ENCODE measurements around the gene COL20A1. TPM values are rescaled to one million over a fixed set of nuclear protein-coding genes. Genes with fewer than 3 reads are reported as not detected.

Gene COL20A1
- total and polyA plus RNA-seq, 4 donors, result 0.06 to 0.09 TPM; not detected in 2

DNA sequence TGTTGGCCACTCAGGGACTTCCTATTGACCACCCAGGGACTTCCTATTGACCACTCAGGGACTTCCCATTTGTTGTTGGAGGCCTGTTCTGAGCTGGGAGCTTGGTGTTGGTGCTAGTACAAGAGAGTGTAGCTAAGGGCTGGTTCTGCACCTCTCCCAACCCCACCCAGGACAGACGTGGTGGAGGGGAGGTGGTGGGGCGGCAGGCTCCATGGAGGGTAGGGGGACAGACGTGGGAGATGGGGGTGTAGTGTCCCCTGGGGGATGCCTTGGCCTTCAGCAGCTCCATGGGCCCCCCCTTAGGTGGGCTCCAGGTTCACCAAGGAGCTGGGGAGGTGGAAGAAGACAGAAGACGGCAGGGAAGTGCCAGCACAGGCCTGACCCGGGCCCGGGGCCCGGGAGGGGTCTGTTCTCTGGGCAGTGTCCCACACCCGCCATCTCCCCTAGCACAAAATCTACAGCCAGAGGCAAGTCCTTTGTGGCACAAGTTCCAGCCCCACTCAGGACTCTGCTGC lies 34.3 kb downstream of the COL20A1 start:
- H3K9ac ChIP-seq (ENCODE audit: insufficient read depth in 1 of 2, low read length in 2 of 2), result no peak overlapping the region
- DNase-seq (no peak), ATAC-seq (ENCODE audit: insufficient read depth, low FRiP score) (no peak)
- H3K4me1 ChIP-seq (ENCODE audit: control insufficient read depth in 5 of 5, insufficient read depth in 5 of 5, low read length in 5 of 5), result peaks cover 0 to 18% (median 8%) of the 10 kb centered on the region in 5 donors
- 83 to 85% methylated on average over 7 to 8 of the region's 8 CpGs for WGBS, 2 donors
- no peaks in the 10 kb centered on the region for H3K36me3 ChIP-seq (ENCODE audit: control insufficient read depth in 4 of 4, insufficient read depth in 4 of 4, low read length in 4 of 4)
- H3K27me3 ChIP-seq (ENCODE audit: control insufficient read depth in 3 of 3, insufficient read depth in 3 of 3, low read length in 2 of 3), result peaks cover 0 to 3% (median 3%) of the 10 kb centered on the region in 3 donors
- no peak overlapping the region for H3K4me3 ChIP-seq
- TF ChIP-seq, protein P1, sequence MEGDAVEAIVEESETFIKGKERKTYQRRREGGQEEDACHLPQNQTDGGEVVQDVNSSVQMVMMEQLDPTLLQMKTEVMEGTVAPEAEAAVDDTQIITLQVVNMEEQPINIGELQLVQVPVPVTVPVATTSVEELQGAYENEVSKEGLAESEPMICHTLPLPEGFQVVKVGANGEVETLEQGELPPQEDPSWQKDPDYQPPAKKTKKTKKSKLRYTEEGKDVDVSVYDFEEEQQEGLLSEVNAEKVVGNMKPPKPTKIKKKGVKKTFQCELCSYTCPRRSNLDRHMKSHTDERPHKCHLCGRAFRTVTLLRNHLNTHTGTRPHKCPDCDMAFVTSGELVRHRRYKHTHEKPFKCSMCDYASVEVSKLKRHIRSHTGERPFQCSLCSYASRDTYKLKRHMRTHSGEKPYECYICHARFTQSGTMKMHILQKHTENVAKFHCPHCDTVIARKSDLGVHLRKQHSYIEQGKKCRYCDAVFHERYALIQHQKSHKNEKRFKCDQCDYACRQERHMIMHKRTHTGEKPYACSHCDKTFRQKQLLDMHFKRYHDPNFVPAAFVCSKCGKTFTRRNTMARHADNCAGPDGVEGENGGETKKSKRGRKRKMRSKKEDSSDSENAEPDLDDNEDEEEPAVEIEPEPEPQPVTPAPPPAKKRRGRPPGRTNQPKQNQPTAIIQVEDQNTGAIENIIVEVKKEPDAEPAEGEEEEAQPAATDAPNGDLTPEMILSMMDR (IDR thresholded peaks at IDR 0.05; ENCODE audit: control extremely low read depth, extremely low read depth), result no peak
- H3K27ac ChIP-seq (ENCODE audit: low read depth in 1 of 2, low read length in 1 of 2), result no peak overlapping the region
- H3K9me3 ChIP-seq (ENCODE audit: control insufficient read depth in 4 of 4, insufficient read depth in 3 of 4, low read length in 3 of 4), result peaks cover 0 to 11% (median 2%) of the 10 kb centered on the region in 4 donors

DNA sequence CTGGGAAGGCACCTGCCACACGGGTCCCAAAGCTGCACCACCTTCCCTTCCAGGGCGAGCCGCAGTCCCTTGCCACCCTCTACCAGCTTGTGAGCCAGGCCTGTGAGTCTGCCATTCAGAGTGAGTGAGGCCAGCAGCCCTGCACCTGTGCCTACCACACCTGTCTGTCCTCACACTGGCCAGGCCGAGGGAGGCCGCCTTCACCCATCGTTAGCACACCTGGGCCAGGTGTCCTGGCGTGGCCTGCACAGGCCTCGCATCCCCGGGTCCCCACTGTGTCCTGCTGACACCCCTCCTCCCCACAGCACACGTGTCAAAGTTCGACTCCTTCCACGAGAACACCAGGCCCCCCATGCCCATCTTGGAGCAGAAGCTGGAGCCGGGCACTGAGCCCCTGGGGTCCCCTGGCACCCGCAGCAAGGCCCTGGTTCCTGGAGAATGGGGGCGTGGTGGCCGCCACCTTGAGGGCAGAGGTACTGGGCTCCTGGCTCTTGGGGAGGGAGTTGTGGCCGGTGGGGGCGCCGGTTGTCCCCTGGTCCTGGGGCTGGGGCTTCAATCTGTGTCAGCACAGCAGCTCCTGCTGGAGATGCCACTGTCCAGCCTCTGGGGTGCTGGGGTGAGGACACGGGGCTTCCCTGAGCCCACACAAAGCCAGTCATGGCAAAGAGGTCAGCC lies 35.2 kb downstream of the COL20A1 start:
- no peak for ATAC-seq (ENCODE audit: insufficient read depth, low FRiP score)
- Histone ChIP-seq H3K27ac (ENCODE audit: low read depth in 1 of 2, low read length in 1 of 2) (no peak overlapping the region), H3K9me3 (ENCODE audit: control insufficient read depth in 4 of 4, insufficient read depth in 3 of 4, low read length in 3 of 4) (peaks cover 0 to 13% (median 2%) of the 10 kb centered on the region in 4 donors), H3K27me3 (ENCODE audit: control insufficient read depth in 3 of 3, insufficient read depth in 3 of 3, low read length in 2 of 3) (peaks cover 0 to 4% (median 3%) of the 10 kb centered on the region in 3 donors), H3K4me1 (ENCODE audit: control insufficient read depth in 5 of 5, insufficient read depth in 5 of 5, low read length in 5 of 5) (peaks cover 0 to 10% (median under 1%) of the 10 kb centered on the region in 5 donors), H3K4me3 (no peak overlapping the region), H3K36me3 (ENCODE audit: control insufficient read depth in 4 of 4, insufficient read depth in 4 of 4, low read length in 4 of 4) (no peaks in the 10 kb centered on the region), H3K9ac (ENCODE audit: insufficient read depth in 1 of 2, low read length in 2 of 2) (no peak overlapping the region)
- TF ChIP-seq, protein P1 (IDR thresholded peaks at IDR 0.05; ENCODE audit: control extremely low read depth, extremely low read depth), result no peak
- WGBS, 2 donors, result 84 to 87% methylated on average over 20 of the region's 20 CpGs
- no peak for DNase-seq

DNA sequence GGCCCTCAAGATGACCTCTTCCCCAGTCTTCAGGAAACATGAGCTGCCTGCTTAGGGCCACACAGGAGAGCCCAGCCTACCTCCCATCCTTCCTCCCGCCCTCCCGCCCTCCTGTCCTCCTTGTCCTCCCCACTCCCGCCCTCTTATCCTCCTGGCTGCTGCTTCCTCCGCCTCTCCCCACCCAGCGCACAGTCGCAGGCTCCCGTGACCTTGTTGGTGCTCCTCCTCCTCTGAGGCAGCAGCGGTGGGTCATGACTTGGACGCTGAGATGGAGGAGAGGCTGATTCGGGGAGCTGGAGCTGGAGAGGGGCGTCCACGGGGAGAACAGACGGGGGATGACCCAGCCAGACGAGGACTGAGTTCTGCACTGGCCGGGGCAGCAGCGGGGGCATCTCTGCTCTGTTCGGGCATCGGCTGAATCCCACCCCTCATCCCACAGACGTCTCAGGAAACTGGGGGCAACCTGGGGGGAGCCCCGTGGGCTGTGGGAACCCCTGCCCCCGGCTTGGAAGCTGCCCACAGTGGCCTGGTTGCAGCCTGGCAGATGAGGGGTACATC lies 35.8 kb downstream of the COL20A1 start:
- no peak overlapping the region for H3K9ac ChIP-seq (ENCODE audit: insufficient read depth in 1 of 2, low read length in 2 of 2)
- H3K27ac ChIP-seq (ENCODE audit: low read depth in 1 of 2, low read length in 1 of 2), result no peak overlapping the region
- TF ChIP-seq, protein P1 (IDR thresholded peaks at IDR 0.05; ENCODE audit: control extremely low read depth, extremely low read depth), result no peak
- DNase-seq (no peak), ATAC-seq (ENCODE audit: insufficient read depth, low FRiP score) (no peak)
- no peak overlapping the region for H3K4me3 ChIP-seq
- H3K4me1 ChIP-seq (ENCODE audit: control insufficient read depth in 5 of 5, insufficient read depth in 5 of 5, low read length in 5 of 5), result peaks cover 0 to 4% (median 0%) of the 10 kb centered on the region in 5 donors
- WGBS, 2 donors, result 61 to 74% methylated on average over 18 to 21 of the region's 21 CpGs
- peaks cover 0 to 14% (median 2%) of the 10 kb centered on the region in 4 donors for H3K9me3 ChIP-seq (ENCODE audit: control insufficient read depth in 4 of 4, insufficient read depth in 3 of 4, low read length in 3 of 4)
- no peaks in the 10 kb centered on the region for H3K36me3 ChIP-seq (ENCODE audit: control insufficient read depth in 4 of 4, insufficient read depth in 4 of 4, low read length in 4 of 4)
- peaks cover 0 to 4% (median 2%) of the 10 kb centered on the region in 3 donors for H3K27me3 ChIP-seq (ENCODE audit: control insufficient read depth in 3 of 3, insufficient read depth in 3 of 3, low read length in 2 of 3)
